ENCODE results near the gene SAMD13. TPM values are rescaled to one million over a fixed set of nuclear protein-coding genes. Genes with fewer than 3 reads are reported as not detected.

The SAMD13 gene
- total and polyA plus RNA-seq, 2 donors (not counting 3 experiments of a cell fraction or from before 2014, with no cell fraction given), result 1.2 to 4.8 TPM

DNA sequence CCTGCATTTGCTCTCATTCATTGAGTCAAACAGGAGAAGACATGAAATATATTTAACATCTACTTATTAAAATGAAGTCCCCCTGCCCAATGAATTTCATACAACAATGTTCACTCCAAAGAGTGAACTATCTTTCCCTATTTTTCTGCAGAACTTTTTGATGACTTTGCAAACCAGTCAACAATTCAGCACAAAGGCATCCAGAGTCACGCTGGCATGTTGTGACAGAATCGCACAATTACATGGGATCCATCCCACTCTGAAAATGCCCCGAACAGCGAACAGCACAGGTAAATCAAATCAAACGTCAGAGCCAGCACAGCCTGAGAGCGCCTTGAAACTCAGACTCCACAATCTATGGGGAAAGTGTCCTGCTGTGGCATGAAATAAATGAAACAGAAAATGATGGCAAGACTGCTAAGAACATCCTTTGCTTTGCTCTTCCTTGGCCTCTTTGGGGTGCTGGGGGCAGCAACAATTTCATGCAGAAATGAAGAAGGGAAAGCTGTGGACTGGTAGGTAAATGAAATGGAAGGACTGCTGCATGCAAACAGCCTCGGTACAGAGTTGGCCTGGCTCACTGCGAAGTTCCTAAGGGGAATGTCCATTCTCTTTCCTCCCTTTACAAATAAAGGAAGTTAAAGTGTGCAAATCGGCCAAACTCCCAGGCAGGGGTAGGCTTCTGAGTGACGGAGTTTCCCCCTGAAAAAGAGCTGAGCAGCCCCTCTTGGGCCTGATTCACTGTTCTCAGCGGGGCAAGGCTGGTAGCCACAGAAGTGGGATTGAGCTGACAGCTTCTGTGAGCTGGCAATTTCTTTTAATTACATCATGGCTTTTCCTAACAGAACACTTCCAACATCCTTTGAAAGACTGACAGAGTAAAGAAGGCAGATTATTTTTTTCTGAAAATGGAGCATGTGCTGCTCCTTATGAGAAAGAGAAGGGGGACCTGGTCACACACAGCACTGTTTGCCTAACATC lies 97.0 kb downstream of the SAMD13 start, which contains the start of gene DNASE2B:
Gene DNASE2B, plus strand, starts transcription at position 310 of the 981 bp plus-strand sequence. Its CDS starts 81 bp downstream, at position 391.
- Histone ChIP-seq H3K9me3 (replicated peaks; ENCODE audit: control insufficient read depth, insufficient read depth, low read length) (no peaks in the 10 kb centered on the region), H3K9ac (replicated peaks; ENCODE audit: extremely low read depth, insufficient read depth, low read length) (no peak within 1 kb of the TSS), H3K27me3 (ENCODE audit: control insufficient read depth in 2 of 2, insufficient read depth in 2 of 2, low read length in 2 of 2) (no peaks in the 10 kb centered on the region), H3K4me3 (replicated peaks in 1 of 3; ENCODE audit: insufficient read depth in 1 of 3, low read depth in 1 of 3, low read length in 3 of 3) (no peak within 1 kb of the TSS), H3K79me2 (ENCODE audit: control insufficient read depth, insufficient read depth, low read length) (no peaks in the 10 kb centered on the region), H3K4me1 (ENCODE audit: control insufficient read depth, extremely low read depth, insufficient read depth, low read length) (peaks cover 9% of the 10 kb centered on the region), H3K9me1 (replicated peaks; ENCODE audit: control insufficient read depth, extremely low read depth, insufficient read depth, low read length) (no peaks in the 10 kb centered on the region), H4K20me1 (replicated peaks; ENCODE audit: control insufficient read depth, extremely low read depth, insufficient read depth, low read length) (no peaks in the 10 kb centered on the region), H3K36me3 (ENCODE audit: control insufficient read depth in 2 of 2, extremely low read depth in 1 of 2, insufficient read depth in 2 of 2, low read length in 2 of 2) (no peaks in the 10 kb centered on the region), H3K4me2 (ENCODE audit: insufficient read depth, low read length) (no peak within 1 kb of the TSS), H2AFZ (ENCODE audit: low read depth, low read length) (no peak within 1 kb of the TSS), H3K27ac (ENCODE audit: insufficient read depth, low read depth, low read length) (no peak within 1 kb of the TSS)
- dilution Hi-C loops (cut with MboI; ENCODE audit: extremely low pct_ligation_motif_present, low sequenced_read_pairs), result no loop called here
- CTCF ChIA-PET, result no interaction called here
- intact Hi-C loops (cut with micrococcal nuclease), result no loop called here
- POLR2A ChIA-PET, result no interaction called here
- FAIRE-seq (no peak), DNase-seq (ENCODE audit: low read depth, low spot score) (no peak)
- no TSS peak for BruUV-seq (replicated peaks)
- TF ChIP-seq, protein P1, sequence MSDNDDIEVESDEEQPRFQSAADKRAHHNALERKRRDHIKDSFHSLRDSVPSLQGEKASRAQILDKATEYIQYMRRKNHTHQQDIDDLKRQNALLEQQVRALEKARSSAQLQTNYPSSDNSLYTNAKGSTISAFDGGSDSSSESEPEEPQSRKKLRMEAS (IDR thresholded peaks at IDR 0.05; ENCODE audit: insufficient read depth, insufficient read length), result no peak
- no peak for TF ChIP-seq MYC (IDR thresholded peaks at IDR 0.05; ENCODE audit: low read depth, low read length)
- TF ChIP-seq POLR2AphosphoS5 (IDR thresholded peaks at IDR 0.05; ENCODE audit: insufficient read depth, low read depth, low read length), result no peak
- no peak for TF ChIP-seq EZH2 (IDR thresholded peaks at IDR 0.05; ENCODE audit: borderline replicate concordance, low read depth, low read length, severe bottlenecking)
- TF ChIP-seq GATA2 (IDR thresholded peaks at IDR 0.05; ENCODE audit: insufficient read depth, insufficient read length, low read depth, low read length), result no peak
- TF ChIP-seq, protein P2, sequence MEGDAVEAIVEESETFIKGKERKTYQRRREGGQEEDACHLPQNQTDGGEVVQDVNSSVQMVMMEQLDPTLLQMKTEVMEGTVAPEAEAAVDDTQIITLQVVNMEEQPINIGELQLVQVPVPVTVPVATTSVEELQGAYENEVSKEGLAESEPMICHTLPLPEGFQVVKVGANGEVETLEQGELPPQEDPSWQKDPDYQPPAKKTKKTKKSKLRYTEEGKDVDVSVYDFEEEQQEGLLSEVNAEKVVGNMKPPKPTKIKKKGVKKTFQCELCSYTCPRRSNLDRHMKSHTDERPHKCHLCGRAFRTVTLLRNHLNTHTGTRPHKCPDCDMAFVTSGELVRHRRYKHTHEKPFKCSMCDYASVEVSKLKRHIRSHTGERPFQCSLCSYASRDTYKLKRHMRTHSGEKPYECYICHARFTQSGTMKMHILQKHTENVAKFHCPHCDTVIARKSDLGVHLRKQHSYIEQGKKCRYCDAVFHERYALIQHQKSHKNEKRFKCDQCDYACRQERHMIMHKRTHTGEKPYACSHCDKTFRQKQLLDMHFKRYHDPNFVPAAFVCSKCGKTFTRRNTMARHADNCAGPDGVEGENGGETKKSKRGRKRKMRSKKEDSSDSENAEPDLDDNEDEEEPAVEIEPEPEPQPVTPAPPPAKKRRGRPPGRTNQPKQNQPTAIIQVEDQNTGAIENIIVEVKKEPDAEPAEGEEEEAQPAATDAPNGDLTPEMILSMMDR (IDR thresholded peaks at IDR 0.05; ENCODE audit: extremely low read depth in 1 of 2, insufficient read depth in 1 of 2, low read depth in 1 of 2, low read length in 2 of 2), result no peak
- no peak for TF ChIP-seq FOS (IDR thresholded peaks at IDR 0.05; ENCODE audit: borderline replicate concordance, insufficient read depth, low read length)
- TF ChIP-seq POLR2A (IDR thresholded peaks at IDR 0.05; ENCODE audit: low read depth, low read length), result no peak
- no peak for TF ChIP-seq JUN (IDR thresholded peaks at IDR 0.05; ENCODE audit: borderline replicate concordance, insufficient read depth, insufficient read length, low read depth)

Small RNA genes lying within 50 kb of the gene (small RNA-seq; reads per million reads assigned to genes)
- gene RF00410 (ENCODE audit: insufficient read depth, insufficient read length, low read depth, low replicate concordance), result not detected

Other genes starting within 250 kb of the SAMD13 start
- 72.6 and 77.5 TPM in 2 replicates for gene PRKACB, start 157.4 kb upstream of the SAMD13 start, total RNA-seq
- gene PRKACB, start 157.4 kb upstream of the SAMD13 start, polyA plus RNA-seq, result 13.3 and 19.1 TPM in 2 replicates
- gene DNASE2B, start 96.8 kb downstream of the SAMD13 start, total RNA-seq, result not detected in 2 replicates
- gene DNASE2B, start 96.8 kb downstream of the SAMD13 start, polyA plus RNA-seq, result not detected in 2 replicates
- 32.6 and 34.3 TPM in 2 replicates for gene RPF1, start 177.6 kb downstream of the SAMD13 start, total RNA-seq
- gene RPF1, start 177.6 kb downstream of the SAMD13 start, polyA plus RNA-seq, result 10.9 and 15.3 TPM in 2 replicates
- 1.7 and 2.6 TPM in 2 replicates for gene SPATA1, start 204.7 kb downstream of the SAMD13 start, total RNA-seq
- 1.8 TPM in 1 of 2 replicates, not detected in the other for gene SPATA1, start 204.7 kb downstream of the SAMD13 start, polyA plus RNA-seq
- gene GNG5, start 204.9 kb downstream of the SAMD13 start, total RNA-seq, result 172 and 175 TPM in 2 replicates
- gene GNG5, start 204.9 kb downstream of the SAMD13 start, polyA plus RNA-seq, result 143 and 145 TPM in 2 replicates

Measured in endothelial cell of umbilical vein (primary cell).